Ectodermal cell (in vitro differentiated cells): ENCODE measurements around the gene FFAR1.

ENCODE experiments used
- H3K27ac ChIP-seq: 2 replicates; pipeline ENCODE4 v1.7.0; 2013; ENCODE audit warnings: mild to moderate bottlenecking, low read depth, low read length; ENCODE audit not compliant: insufficient read depth, poor library complexity, severe bottlenecking
- H3K27me3 ChIP-seq: 2 replicates; pipeline ENCODE4 v1.7.0; 2013; ENCODE audit warnings: mild to moderate bottlenecking, low read length; ENCODE audit not compliant: insufficient read depth, control insufficient read depth, poor library complexity, severe bottlenecking
- H3K36me3 ChIP-seq: one replicate; pipeline ENCODE4 v1.7.0; 2013; ENCODE audit warnings: low read length; ENCODE audit not compliant: control insufficient read depth, insufficient read depth
- H3K4me1 ChIP-seq: one replicate; pipeline ENCODE4 v1.7.0; 2013; ENCODE audit warnings: low read length; ENCODE audit not compliant: control insufficient read depth, insufficient read depth
- H3K4me3 ChIP-seq: 2 replicates; pipeline ENCODE4 v1.7.0; 2013; ENCODE audit warnings: low read depth, low read length, control low read depth; ENCODE audit not compliant: insufficient read depth
- H3K9me3 ChIP-seq: 2 replicates; pipeline ENCODE4 v1.7.0; 2013; ENCODE audit warnings: mild to moderate bottlenecking, low read length, moderate library complexity; ENCODE audit not compliant: control insufficient read depth
- WGBS, 2 experiments: methylation state at CpG; one replicate each; pipeline ENCODE4 v1.1.7; 2013; ENCODE audit warnings: missing lambda C conversion rate in 2 of 2; 5-methylcytosine and 5-hydroxymethylcytosine counted together

Gene FFAR1

GRCh38 chr19:35314858-35315470, 32.7 kb upstream of the FFAR1 start:
- no peak overlapping the region for H3K4me3 ChIP-seq
- H3K9me3 ChIP-seq: no peaks in the 10 kb centered on the region
- H3K4me1 ChIP-seq: no peaks in the 10 kb centered on the region
- no peaks in the 10 kb centered on the region for H3K36me3 ChIP-seq
- H3K27me3 ChIP-seq: no peaks in the 10 kb centered on the region
- WGBS, 2 experiments: 93 to 95% methylated on average over 10 of the region's 10 CpGs
- H3K27ac ChIP-seq: no peak overlapping the region

GRCh38 chr19:35315883-35316282, 31.8 kb upstream of the FFAR1 start:
- WGBS, 2 experiments: 87 to 93% methylated on average over 9 of the region's 9 CpGs
- no peaks in the 10 kb centered on the region for H3K27me3 ChIP-seq
- H3K36me3 ChIP-seq: no peaks in the 10 kb centered on the region
- H3K27ac ChIP-seq: no peak overlapping the region
- no peaks in the 10 kb centered on the region for H3K9me3 ChIP-seq
- no peak overlapping the region for H3K4me3 ChIP-seq
- no peaks in the 10 kb centered on the region for H3K4me1 ChIP-seq

GRCh38 chr19:35316560-35316959, 31.1 kb upstream of the FFAR1 start:
- WGBS, 2 experiments: 88% methylated on average over 8 to 9 of the region's 9 CpGs
- no peak overlapping the region for H3K27ac ChIP-seq
- H3K9me3 ChIP-seq: no peaks in the 10 kb centered on the region
- H3K27me3 ChIP-seq: no peaks in the 10 kb centered on the region
- no peak overlapping the region for H3K4me3 ChIP-seq
- no peaks in the 10 kb centered on the region for H3K36me3 ChIP-seq
- H3K4me1 ChIP-seq: no peaks in the 10 kb centered on the region

- 88 to 92% methylated on average over 7 of the region's 7 CpGs for WGBS, 2 experiments
- Histone ChIP-seq H3K4me3 (no peak overlapping the region), H3K27ac (no peak overlapping the region)
Observed at GRCh38 chr19:35317464-35318043, 30.1 kb upstream of the FFAR1 start.

GRCh38 chr19:35318679-35319448, 28.8 kb upstream of the FFAR1 start:
- Histone ChIP-seq H3K9me3 (no peaks in the 10 kb centered on the region), H3K27me3 (no peaks in the 10 kb centered on the region), H3K36me3 (no peaks in the 10 kb centered on the region), H3K4me3 (no peak overlapping the region), H3K27ac (no peak overlapping the region), H3K4me1 (no peaks in the 10 kb centered on the region)
- WGBS, 2 experiments: 89 to 91% methylated on average over 16 of the region's 16 CpGs

More at GRCh38 chr19:35317464-35318043, 30.1 kb upstream of the FFAR1 start:
- H3K36me3 ChIP-seq: no peaks in the 10 kb centered on the region
- no peaks in the 10 kb centered on the region for H3K9me3 ChIP-seq
- H3K27me3 ChIP-seq: no peaks in the 10 kb centered on the region
- no peaks in the 10 kb centered on the region for H3K4me1 ChIP-seq

GRCh38 chr19:35320065-35320713, 27.5 kb upstream of the FFAR1 start:
- Histone ChIP-seq H3K9me3 (no peaks in the 10 kb centered on the region), H3K36me3 (no peaks in the 10 kb centered on the region), H3K27ac (no peak overlapping the region), H3K27me3 (no peaks in the 10 kb centered on the region), H3K4me3 (no peak overlapping the region), H3K4me1 (no peaks in the 10 kb centered on the region)
- WGBS, 2 experiments: 86 to 87% methylated on average over 9 to 12 of the region's 12 CpGs

- no peaks in the 10 kb centered on the region for H3K4me1 ChIP-seq
- no peaks in the 10 kb centered on the region for H3K9me3 ChIP-seq
- WGBS, 2 experiments: 87 to 98% methylated on average over 1 to 2 of the region's 2 CpGs
- no peak overlapping the region for H3K27ac ChIP-seq
- H3K4me3 ChIP-seq: no peak overlapping the region
- no peaks in the 10 kb centered on the region for H3K27me3 ChIP-seq
- no peaks in the 10 kb centered on the region for H3K36me3 ChIP-seq
Observed at GRCh38 chr19:35321291-35321690, 26.4 kb upstream of the FFAR1 start.

- Histone ChIP-seq H3K4me3 (no peak overlapping the region), H3K27ac (no peak overlapping the region), H3K36me3 (no peaks in the 10 kb centered on the region), H3K4me1 (no peaks in the 10 kb centered on the region), H3K9me3 (no peaks in the 10 kb centered on the region), H3K27me3 (no peaks in the 10 kb centered on the region)
- WGBS, 2 experiments: 90 to 95% methylated on average over 9 of the region's 9 CpGs
Observed at GRCh38 chr19:35322014-35322413, 25.7 kb upstream of the FFAR1 start.

- H3K27me3 ChIP-seq: no peaks in the 10 kb centered on the region
- H3K4me1 ChIP-seq: no peaks in the 10 kb centered on the region
- H3K9me3 ChIP-seq: no peaks in the 10 kb centered on the region
- H3K27ac ChIP-seq: no peak overlapping the region
- H3K4me3 ChIP-seq: no peak overlapping the region
- 69 to 81% methylated on average over 4 of the region's 4 CpGs for WGBS, 2 experiments
- H3K36me3 ChIP-seq: no peaks in the 10 kb centered on the region
Observed at GRCh38 chr19:35327642-35328041, 20.1 kb upstream of the FFAR1 start.

GRCh38 chr19:35328851-35329285, 18.8 kb upstream of the FFAR1 start, which contains the start of gene CD22:
CD22 (plus strand) TSS chr19:35329187; CDS start chr19:35332041, 2,854 bp downstream.
- Histone ChIP-seq H3K4me3 (no peak within 1 kb of the TSS), H3K9me3 (no peaks in the 10 kb centered on the region), H3K36me3 (no peaks in the 10 kb centered on the region), H3K4me1 (no peaks in the 10 kb centered on the region), H3K27me3 (no peaks in the 10 kb centered on the region), H3K27ac (no peak within 1 kb of the TSS)
- 79 to 81% methylated on average over 12 of the region's 12 CpGs for WGBS, 2 experiments
